Neural cell (in vitro differentiated cells): ENCODE data around the gene RBP4. TPM values are rescaled to one million over a fixed set of nuclear protein-coding genes. Genes with fewer than 3 reads are reported as not detected.

ENCODE experiments used
- H2AFZ ChIP-seq: fragments of 200-600, 300-800 bp; sonication (generic), shearing (Covaris generic); 2 replicates; pipeline ENCODE4 v1.6.0; 2014; ENCODE audit warnings: low read depth, mild to moderate bottlenecking, antibody characterized with exemption, low read length, moderate library complexity
- H3F3A ChIP-seq: fragments of 200-600 bp; shearing (Covaris generic); 2 replicates; pipeline ENCODE4 v1.6.1; 2016; ENCODE audit warnings: mild to moderate bottlenecking, moderate library complexity, mixed read lengths, antibody characterized with exemption, low read length; ENCODE audit not compliant: insufficient read depth, poor library complexity, severe bottlenecking
- H3K27ac ChIP-seq: fragments of 200-600, 300-800 bp; sonication (generic), shearing (Covaris generic); 2 replicates; pipeline ENCODE4 v1.5.1; 2014; ENCODE audit warnings: mild to moderate bottlenecking, low read length, moderate library complexity
- H3K27me3 ChIP-seq: fragments of 300-800, 200-600 bp; sonication (generic), shearing (Covaris generic); 2 replicates; pipeline ENCODE4 v1.6.0; 2014; ENCODE audit warnings: mild to moderate bottlenecking, low read depth, low read length, moderate library complexity; ENCODE audit not compliant: insufficient read depth
- H3K36me3 ChIP-seq: fragments of 300-800, 200-600 bp; sonication (generic), shearing (Covaris generic); 2 replicates; pipeline ENCODE4 v1.5.1; 2014; ENCODE audit warnings: mild to moderate bottlenecking, antibody characterized with exemption, low read length, moderate library complexity; ENCODE audit not compliant: insufficient read depth
- H3K4me2 ChIP-seq: fragments of 300-800, 200-600 bp; sonication (generic), shearing (Covaris generic); 2 replicates; pipeline ENCODE4 v1.6.0; 2014; ENCODE audit warnings: mild to moderate bottlenecking, low read length
- H3K4me3 ChIP-seq: fragments of 300-800, 200-600 bp; sonication (generic), shearing (Covaris generic); 2 replicates; pipeline ENCODE4 v1.5.1; 2014; ENCODE audit warnings: mild to moderate bottlenecking, low read length, moderate library complexity
- H3K79me2 ChIP-seq: fragments of 200-600 bp; shearing (Covaris generic); replicated peaks from 2 replicates; pipeline ENCODE4 v1.6.0; 2014; ENCODE audit warnings: mild to moderate bottlenecking, low read length, moderate library complexity; ENCODE audit not compliant: insufficient read depth
- H3K9ac ChIP-seq: fragments of 300-800, 200-600 bp; sonication (generic), shearing (Covaris generic); 2 replicates; pipeline ENCODE4 v1.6.1; 2016; ENCODE audit warnings: mild to moderate bottlenecking, low read length, mixed read lengths
- H3K9me2 ChIP-seq: fragments of 200-600 bp; shearing (Covaris generic); 2 replicates; pipeline ENCODE4 v1.6.1; 2016; ENCODE audit warnings: mild to moderate bottlenecking, low read length, mixed read lengths; ENCODE audit not compliant: insufficient read depth
- H3K9me3 ChIP-seq: fragments of 200-600, 300-800 bp; sonication (generic), shearing (Covaris generic); 2 replicates; pipeline ENCODE4 v1.6.1; 2016; ENCODE audit warnings: mild to moderate bottlenecking, mixed run types, low read length, moderate library complexity, mixed read lengths
- H4K20me1 ChIP-seq: fragments of 200-600 bp; shearing (Covaris generic); 2 replicates; pipeline ENCODE4 v1.6.1; 2016; ENCODE audit warnings: mild to moderate bottlenecking, mixed run types; ENCODE audit not compliant: insufficient read depth
- EP300 ChIP-seq: fragments of 450-650 bp; conservative IDR thresholded peaks from 2 replicates; pipeline ENCODE4 v1.6.1; 2014; ENCODE audit warnings: antibody characterized with exemption, mild to moderate bottlenecking, moderate library complexity; ENCODE audit not compliant: poor library complexity, severe bottlenecking
- EZH2 ChIP-seq: fragments of 200-600, 300-800 bp; shearing (Covaris generic), sonication (generic); IDR thresholded peaks from 2 replicates; pipeline ENCODE4 v1.6.1; 2014; ENCODE audit warnings: antibody characterized with exemption, low read length, borderline replicate concordance, mild to moderate bottlenecking; ENCODE audit not compliant: insufficient read depth, poor library complexity, severe bottlenecking
- POLR2AphosphoS5 ChIP-seq: IDR thresholded peaks from 2 replicates; pipeline ENCODE4 v1.6.1; 2012
- RAD21 ChIP-seq: fragments of 450-650 bp; conservative IDR thresholded peaks from 2 replicates; pipeline ENCODE4 v1.6.1; 2014; ENCODE audit warnings: antibody characterized with exemption, mild to moderate bottlenecking, moderate library complexity
- SMC3 ChIP-seq: fragments of 450-650 bp; conservative IDR thresholded peaks from 2 replicates; pipeline ENCODE4 v1.6.1; 2014; ENCODE audit warnings: antibody characterized with exemption, mild to moderate bottlenecking, moderate library complexity; ENCODE audit not compliant: poor library complexity
- TAF1 ChIP-seq: IDR thresholded peaks from 2 replicates; pipeline ENCODE4 v1.6.1; 2012; ENCODE audit warnings: low read depth
- polyA plus RNA-seq: library from polyadenylated mRNA; depleted of rRNA; stranded (reverse); fragments of >200 nt; gene quantifications from 2 replicates; pipeline ENCODE4 v1.2.3, GENCODE V29; 2014
- TF ChIP-seq, protein P1 (sequence below): IDR thresholded peaks from 2 replicates; pipeline ENCODE4 v1.6.1; 2012; ENCODE audit warnings: borderline replicate concordance
- TF ChIP-seq, protein P2 (sequence below): fragments of 450-650 bp; IDR thresholded peaks from 2 replicates; pipeline ENCODE4 v1.5.1; 2014; ENCODE audit warnings: antibody characterized with exemption, mild to moderate bottlenecking, moderate library complexity; ENCODE audit not compliant: poor library complexity, severe bottlenecking

The RBP4 gene
- polyA plus RNA-seq, 1 donor from 2014 or later, result 0.73 TPM

GRCh38 chr10:93593254-93593653 lies 7.8 kb downstream of the RBP4 start:
- no peaks in the 10 kb centered on the region for H3K27me3 ChIP-seq
- no peaks in the 10 kb centered on the region for H4K20me1 ChIP-seq
- H3K9me3 ChIP-seq, result no peaks in the 10 kb centered on the region
- no peak overlapping the region for H3K9ac ChIP-seq
- TF ChIP-seq, protein P1, sequence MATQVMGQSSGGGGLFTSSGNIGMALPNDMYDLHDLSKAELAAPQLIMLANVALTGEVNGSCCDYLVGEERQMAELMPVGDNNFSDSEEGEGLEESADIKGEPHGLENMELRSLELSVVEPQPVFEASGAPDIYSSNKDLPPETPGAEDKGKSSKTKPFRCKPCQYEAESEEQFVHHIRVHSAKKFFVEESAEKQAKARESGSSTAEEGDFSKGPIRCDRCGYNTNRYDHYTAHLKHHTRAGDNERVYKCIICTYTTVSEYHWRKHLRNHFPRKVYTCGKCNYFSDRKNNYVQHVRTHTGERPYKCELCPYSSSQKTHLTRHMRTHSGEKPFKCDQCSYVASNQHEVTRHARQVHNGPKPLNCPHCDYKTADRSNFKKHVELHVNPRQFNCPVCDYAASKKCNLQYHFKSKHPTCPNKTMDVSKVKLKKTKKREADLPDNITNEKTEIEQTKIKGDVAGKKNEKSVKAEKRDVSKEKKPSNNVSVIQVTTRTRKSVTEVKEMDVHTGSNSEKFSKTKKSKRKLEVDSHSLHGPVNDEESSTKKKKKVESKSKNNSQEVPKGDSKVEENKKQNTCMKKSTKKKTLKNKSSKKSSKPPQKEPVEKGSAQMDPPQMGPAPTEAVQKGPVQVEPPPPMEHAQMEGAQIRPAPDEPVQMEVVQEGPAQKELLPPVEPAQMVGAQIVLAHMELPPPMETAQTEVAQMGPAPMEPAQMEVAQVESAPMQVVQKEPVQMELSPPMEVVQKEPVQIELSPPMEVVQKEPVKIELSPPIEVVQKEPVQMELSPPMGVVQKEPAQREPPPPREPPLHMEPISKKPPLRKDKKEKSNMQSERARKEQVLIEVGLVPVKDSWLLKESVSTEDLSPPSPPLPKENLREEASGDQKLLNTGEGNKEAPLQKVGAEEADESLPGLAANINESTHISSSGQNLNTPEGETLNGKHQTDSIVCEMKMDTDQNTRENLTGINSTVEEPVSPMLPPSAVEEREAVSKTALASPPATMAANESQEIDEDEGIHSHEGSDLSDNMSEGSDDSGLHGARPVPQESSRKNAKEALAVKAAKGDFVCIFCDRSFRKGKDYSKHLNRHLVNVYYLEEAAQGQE, result no peak
- H3K27ac ChIP-seq, result no peak overlapping the region
- no peaks in the 10 kb centered on the region for H3K79me2 ChIP-seq
- no peaks in the 10 kb centered on the region for H3K36me3 ChIP-seq
- no peak overlapping the region for H3K4me2 ChIP-seq
- no peaks in the 10 kb centered on the region for H3K9me2 ChIP-seq
- H2AFZ ChIP-seq, result no peak overlapping the region
- H3F3A ChIP-seq, result no peaks in the 10 kb centered on the region
- no peak overlapping the region for H3K4me3 ChIP-seq

GRCh38 chr10:93591065-93591808 lies 9.8 kb downstream of the RBP4 start:
- H3K27ac ChIP-seq, result no peak overlapping the region
- H3K79me2 ChIP-seq, result no peaks in the 10 kb centered on the region

More at GRCh38 chr10:93591065-93591808, 9.8 kb downstream of the RBP4 start:
- H3K4me3 ChIP-seq, result no peak overlapping the region
- H3K9ac ChIP-seq, result no peak overlapping the region
- H3K27me3 ChIP-seq, result no peaks in the 10 kb centered on the region
- H3K36me3 ChIP-seq, result no peaks in the 10 kb centered on the region
- no peak overlapping the region for H3K4me2 ChIP-seq
- no peaks in the 10 kb centered on the region for H3F3A ChIP-seq
- no peak overlapping the region for H2AFZ ChIP-seq
- TF ChIP-seq EP300 (no peak), RAD21 (no peak), SMC3 (no peak), EZH2 (no peak), POLR2AphosphoS5 (no peak), TAF1 (no peak)
- TF ChIP-seq, protein P2, sequence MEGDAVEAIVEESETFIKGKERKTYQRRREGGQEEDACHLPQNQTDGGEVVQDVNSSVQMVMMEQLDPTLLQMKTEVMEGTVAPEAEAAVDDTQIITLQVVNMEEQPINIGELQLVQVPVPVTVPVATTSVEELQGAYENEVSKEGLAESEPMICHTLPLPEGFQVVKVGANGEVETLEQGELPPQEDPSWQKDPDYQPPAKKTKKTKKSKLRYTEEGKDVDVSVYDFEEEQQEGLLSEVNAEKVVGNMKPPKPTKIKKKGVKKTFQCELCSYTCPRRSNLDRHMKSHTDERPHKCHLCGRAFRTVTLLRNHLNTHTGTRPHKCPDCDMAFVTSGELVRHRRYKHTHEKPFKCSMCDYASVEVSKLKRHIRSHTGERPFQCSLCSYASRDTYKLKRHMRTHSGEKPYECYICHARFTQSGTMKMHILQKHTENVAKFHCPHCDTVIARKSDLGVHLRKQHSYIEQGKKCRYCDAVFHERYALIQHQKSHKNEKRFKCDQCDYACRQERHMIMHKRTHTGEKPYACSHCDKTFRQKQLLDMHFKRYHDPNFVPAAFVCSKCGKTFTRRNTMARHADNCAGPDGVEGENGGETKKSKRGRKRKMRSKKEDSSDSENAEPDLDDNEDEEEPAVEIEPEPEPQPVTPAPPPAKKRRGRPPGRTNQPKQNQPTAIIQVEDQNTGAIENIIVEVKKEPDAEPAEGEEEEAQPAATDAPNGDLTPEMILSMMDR, result no peak
- TF ChIP-seq, protein P1, result no peak
- H3K9me3 ChIP-seq, result no peaks in the 10 kb centered on the region
- no peaks in the 10 kb centered on the region for H4K20me1 ChIP-seq
- no peaks in the 10 kb centered on the region for H3K9me2 ChIP-seq
